Endodermal cell (in vitro differentiated cells): ENCODE data around the gene UBE3C. TPM values are rescaled to one million over a fixed set of nuclear protein-coding genes. Genes with fewer than 3 reads are reported as not detected.

Source experiments
- DNase-seq: peaks from one replicate; pipeline ENCODE4 v3.0.0-alpha.2; 2017
- H3K27ac ChIP-seq: 2 replicates; pipeline ENCODE4 v1.5.1; 2013; ENCODE audit warnings: mild to moderate bottlenecking, low read depth, low read length, moderate library complexity
- H3K27me3 ChIP-seq: 2 replicates; pipeline ENCODE4 v1.6.1; 2013; ENCODE audit warnings: mild to moderate bottlenecking, low read length, moderate library complexity; ENCODE audit not compliant: insufficient read depth, control insufficient read depth, poor library complexity, severe bottlenecking
- H3K36me3 ChIP-seq: 2 replicates; pipeline ENCODE4 v1.7.0; 2013; ENCODE audit warnings: mild to moderate bottlenecking, low read length, moderate library complexity; ENCODE audit not compliant: control insufficient read depth, insufficient read depth
- H3K4me1 ChIP-seq: one replicate; pipeline ENCODE4 v1.7.0; 2013; ENCODE audit warnings: low read length; ENCODE audit not compliant: control insufficient read depth, insufficient read depth
- H3K4me3 ChIP-seq: 2 replicates; pipeline ENCODE4 v1.5.1; 2013; ENCODE audit warnings: mild to moderate bottlenecking, low read length, moderate library complexity
- H3K9ac ChIP-seq: 2 replicates; pipeline ENCODE4 v1.6.1; 2013; ENCODE audit warnings: mild to moderate bottlenecking, low read length, moderate library complexity; ENCODE audit not compliant: poor library complexity, severe bottlenecking; ENCODE audit errors: extremely low read depth
- H3K9me3 ChIP-seq: 2 replicates; pipeline ENCODE4 v1.6.1; 2013; ENCODE audit warnings: mild to moderate bottlenecking, low read length, moderate library complexity; ENCODE audit not compliant: control insufficient read depth
- H3K27ac Mint-ChIP-seq: 2 replicates; pipeline ENCODE4 v1.8.0; 2020; ENCODE audit warnings: mixed read lengths
- H3K27me3 Mint-ChIP-seq: 2 replicates; pipeline ENCODE4 v1.8.0; 2021; ENCODE audit warnings: mild to moderate bottlenecking, mixed read lengths; ENCODE audit not compliant: insufficient read depth
- H3K36me3 Mint-ChIP-seq: 2 replicates; pipeline ENCODE4 v1.8.0; 2020; ENCODE audit warnings: low read depth, mixed read lengths
- H3K4me1 Mint-ChIP-seq: 2 replicates; pipeline ENCODE4 v1.8.0; 2020; ENCODE audit warnings: mixed read lengths
- H3K4me3 Mint-ChIP-seq: 2 replicates; pipeline ENCODE4 v1.8.0; 2020; ENCODE audit warnings: mild to moderate bottlenecking, moderate library complexity, mixed read lengths
- H3K9me3 Mint-ChIP-seq: 2 replicates; pipeline ENCODE4 v1.8.0; 2020; ENCODE audit warnings: mild to moderate bottlenecking, mixed read lengths
- CTCF ChIP-seq: fragments of 200-600 bp; sonication (generic); conservative IDR thresholded peaks from 2 replicates; pipeline ENCODE4 v1.5.0; 2021; ENCODE audit warnings: antibody characterized with exemption, mild to moderate bottlenecking
- WGBS, 2 experiments: methylation state at CpG; one replicate each; pipeline versions ENCODE4 v1.1.5 to v1.1.7; 2013; ENCODE audit warnings: missing lambda C conversion rate in 2 of 2, mixed read lengths in 1 of 2; ENCODE audit not compliant: insufficient coverage in 1 of 2, insufficient read length in 1 of 2; 5-methylcytosine and 5-hydroxymethylcytosine counted together
- total RNA-seq, 2 donors: library from RNA; stranded (reverse); fragmentation: NEBNext Ultra II Directional in 1 of 2; extraction: Animal tissue kit (Norgen Biotek cat#: 25700) in 1 of 2; gene quantifications; 2 replicates in 1 of 2; 3 replicates in 1 of 2; pipeline ENCODE4 v1.2.1, GENCODE V29; 2021

UBE3C gene
- total RNA-seq, 2 donors from 2014 or later, result 53.4 to 55.9 TPM

DNA sequence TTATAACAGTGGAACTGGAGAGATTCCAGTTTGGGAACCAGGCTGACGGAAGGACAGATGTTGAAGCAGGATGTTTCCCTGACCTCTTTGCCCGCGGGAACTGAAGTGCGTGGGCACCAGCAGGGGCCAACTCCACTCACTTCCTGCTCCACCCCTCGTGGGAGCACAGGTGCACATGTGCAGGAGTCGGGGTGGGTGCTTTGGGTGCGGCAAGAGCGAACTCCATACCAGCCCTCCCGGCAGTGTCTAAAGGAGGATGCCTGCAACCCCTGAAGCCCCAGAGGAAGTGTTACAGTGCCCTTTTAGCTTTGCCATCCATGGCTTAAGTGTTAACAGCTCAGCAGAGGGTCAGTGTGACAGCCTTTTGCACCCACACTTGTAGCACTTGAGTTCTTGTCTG is 27.4 kb upstream of the UBE3C start:
- 91 to 93% methylated on average over 8 to 9 of the region's 9 CpGs for WGBS, 2 experiments
- peaks cover 53% of the 10 kb centered on the region for H3K27me3 Mint-ChIP-seq
- no peak overlapping the region for H3K27ac Mint-ChIP-seq

DNA sequence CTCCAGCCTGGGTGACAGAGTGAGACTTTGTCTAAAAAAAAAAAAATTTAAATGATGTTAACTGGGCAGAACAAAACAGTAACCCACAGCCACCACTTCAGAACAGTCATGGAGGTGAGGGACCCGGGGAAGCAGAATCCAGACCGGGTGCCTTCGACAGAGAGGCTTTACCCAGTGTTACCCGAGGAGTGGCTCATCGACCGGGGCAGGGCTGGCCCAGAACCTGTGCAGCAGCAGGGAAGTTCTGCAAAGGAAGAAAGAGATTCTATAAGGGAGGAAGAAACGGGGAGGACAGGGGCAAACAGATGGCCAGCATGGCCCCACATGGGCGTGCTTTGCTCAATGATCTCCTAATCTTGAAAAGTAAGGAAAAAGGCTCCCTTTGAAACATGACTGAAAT is 26.0 kb upstream of the UBE3C start:
- H3K27ac ChIP-seq, result no peak overlapping the region
- no peaks in the 10 kb centered on the region for H3K36me3 Mint-ChIP-seq
- peaks cover 49% of the 10 kb centered on the region for H3K9me3 Mint-ChIP-seq
- no peak for DNase-seq
- H3K4me1 ChIP-seq, result no peaks in the 10 kb centered on the region
- no peaks in the 10 kb centered on the region for H3K4me1 Mint-ChIP-seq
- H3K4me3 Mint-ChIP-seq, result no peak overlapping the region
- no peaks in the 10 kb centered on the region for H3K36me3 ChIP-seq
- no peak overlapping the region for H3K4me3 ChIP-seq
- peaks cover 19% of the 10 kb centered on the region for H3K9me3 ChIP-seq
- no peak overlapping the region for H3K9ac ChIP-seq
- no peak overlapping the region for H3K27ac Mint-ChIP-seq
- 88 to 95% methylated on average over 5 to 8 of the region's 8 CpGs for WGBS, 2 experiments
- TF ChIP-seq CTCF, result no peak
- H3K27me3 ChIP-seq, result no peaks in the 10 kb centered on the region
- H3K27me3 Mint-ChIP-seq, result peaks cover 49% of the 10 kb centered on the region

More for the DNA sequence above, 27.4 kb upstream of the UBE3C start:
- H3K4me1 ChIP-seq, result no peaks in the 10 kb centered on the region
- H3K4me1 Mint-ChIP-seq, result no peaks in the 10 kb centered on the region
- H3K9ac ChIP-seq, result no peak overlapping the region
- TF ChIP-seq CTCF, result no peak
- no peak overlapping the region for H3K27ac ChIP-seq
- H3K27me3 ChIP-seq, result no peaks in the 10 kb centered on the region
- H3K4me3 ChIP-seq, result no peak overlapping the region
- no peak for DNase-seq
- no peak overlapping the region for H3K4me3 Mint-ChIP-seq
- no peaks in the 10 kb centered on the region for H3K36me3 ChIP-seq
- H3K9me3 Mint-ChIP-seq, result peaks cover 63% of the 10 kb centered on the region
- H3K36me3 Mint-ChIP-seq, result no peaks in the 10 kb centered on the region
- peaks cover 31% of the 10 kb centered on the region for H3K9me3 ChIP-seq

- peaks cover 46% of the 10 kb centered on the region for H3K9me3 Mint-ChIP-seq
- no peak overlapping the region for H3K4me3 ChIP-seq
- H3K4me1 Mint-ChIP-seq, result no peaks in the 10 kb centered on the region
- no peaks in the 10 kb centered on the region for H3K27me3 ChIP-seq
- H3K36me3 ChIP-seq, result no peaks in the 10 kb centered on the region
- WGBS, 2 experiments, result 68% methylated on average over 2 of the region's 2 CpGs; no CpG with 5 or more reads in 1 of the 2 experiments
- no peak overlapping the region for H3K9ac ChIP-seq
- no peak overlapping the region for H3K4me3 Mint-ChIP-seq
- H3K9me3 ChIP-seq, result peaks cover 10% of the 10 kb centered on the region
- H3K4me1 ChIP-seq, result no peaks in the 10 kb centered on the region
- H3K27ac Mint-ChIP-seq, result no peak overlapping the region
- no peak overlapping the region for H3K27ac ChIP-seq
- peaks cover 41% of the 10 kb centered on the region for H3K27me3 Mint-ChIP-seq
- TF ChIP-seq CTCF, result no peak
- DNase-seq, result no peak
- no peaks in the 10 kb centered on the region for H3K36me3 Mint-ChIP-seq
These were observed 25.1 kb upstream of the UBE3C start for GRCh38 chr7:157113607-157114006.
